Effector CD4-positive, alpha-beta T cell (primary cell): ENCODE data around the gene RGS7BP. TPM values are rescaled to one million over a fixed set of nuclear protein-coding genes. Genes with fewer than 3 reads are reported as not detected.
"Not testable (repeated sequence)": the region's sequence is repeated elsewhere in the genome, so short reads cannot be mapped to it uniquely, and the experiment has no call there.

Experiments
- DNase-seq: peaks from one replicate; pipeline ENCODE4 v3.0.0-alpha.2; 2020
- total RNA-seq: gene quantifications from one replicate; lab custom pipeline; 2026; lab: John Stamatoyannopoulos, UW

Gene RGS7BP
- total RNA-seq = not detected

GRCh38 chr5:64505769-64506566, at the start of gene RGS7BP:
RGS7BP (plus strand) TSS chr5:64506015; CDS start chr5:64506625, 610 bp downstream.
- no peak for DNase-seq

DNA sequence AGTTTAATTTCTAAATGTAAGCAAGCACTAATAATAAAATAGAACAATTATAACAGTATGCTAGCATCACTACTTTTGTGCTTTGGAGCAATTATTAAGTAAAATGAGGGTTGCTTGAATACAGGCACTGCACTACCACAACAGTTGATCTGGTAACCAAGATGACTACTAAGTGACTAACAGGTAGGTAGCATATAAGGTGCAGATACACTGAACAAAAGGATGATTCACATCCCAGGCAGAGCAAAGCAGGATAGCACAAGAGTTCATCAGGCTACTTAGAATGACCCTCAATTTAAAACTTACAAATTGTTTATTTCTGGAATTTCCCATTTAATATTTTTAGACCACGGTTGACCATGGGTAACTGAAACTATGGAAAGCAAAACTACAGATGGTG, 48.0 kb upstream of the RGS7BP start:
- DNase-seq = no peak

GRCh38 chr5:64458948-64459347, 46.9 kb upstream of the RGS7BP start:
- no peak for DNase-seq

DNA sequence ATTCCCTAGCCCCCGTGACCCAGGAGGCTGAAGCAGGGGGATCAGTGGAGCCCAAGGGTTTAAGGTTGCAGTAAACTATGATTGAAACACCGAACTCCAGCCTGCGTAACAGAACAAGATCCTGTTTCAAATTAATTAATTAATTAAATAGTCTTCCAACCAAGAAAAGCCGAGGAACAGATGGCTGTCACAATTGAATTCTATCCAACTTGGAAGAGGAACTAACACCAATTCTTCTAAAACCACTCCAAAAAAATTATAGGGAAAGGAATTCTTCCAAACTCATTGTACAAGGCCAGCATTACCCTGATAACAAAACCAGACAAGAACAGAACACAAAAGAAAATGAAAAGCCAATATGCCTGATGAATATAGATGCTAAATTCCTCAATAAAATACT, 43.4 kb upstream of the RGS7BP start:
- DNase-seq = no peak

- DNase-seq = no peak
Observed at GRCh38 chr5:64486163-64486562, 19.7 kb upstream of the RGS7BP start.

DNA sequence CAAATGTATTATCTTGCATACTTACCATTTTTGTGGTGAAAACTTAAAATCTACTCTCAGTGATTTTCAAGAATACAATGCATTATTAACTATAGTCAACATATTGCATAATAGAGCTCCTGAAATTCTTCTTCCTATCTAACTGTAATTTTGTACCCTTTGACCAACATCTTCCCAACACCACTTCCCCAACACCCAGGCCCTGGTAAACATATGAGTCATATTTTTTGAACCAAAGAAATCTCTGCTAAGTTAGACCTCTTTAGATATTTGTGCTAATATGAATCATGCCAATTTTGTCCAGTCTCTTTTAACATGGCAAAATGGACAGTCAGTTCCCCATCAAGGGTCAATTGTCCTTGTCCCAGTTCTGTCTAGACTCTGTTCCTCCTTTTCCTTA, 18.5 kb upstream of the RGS7BP start:
- DNase-seq = no peak

- DNase-seq = no peak
Observed at GRCh38 chr5:64489857-64490256, 16.0 kb upstream of the RGS7BP start.

DNA sequence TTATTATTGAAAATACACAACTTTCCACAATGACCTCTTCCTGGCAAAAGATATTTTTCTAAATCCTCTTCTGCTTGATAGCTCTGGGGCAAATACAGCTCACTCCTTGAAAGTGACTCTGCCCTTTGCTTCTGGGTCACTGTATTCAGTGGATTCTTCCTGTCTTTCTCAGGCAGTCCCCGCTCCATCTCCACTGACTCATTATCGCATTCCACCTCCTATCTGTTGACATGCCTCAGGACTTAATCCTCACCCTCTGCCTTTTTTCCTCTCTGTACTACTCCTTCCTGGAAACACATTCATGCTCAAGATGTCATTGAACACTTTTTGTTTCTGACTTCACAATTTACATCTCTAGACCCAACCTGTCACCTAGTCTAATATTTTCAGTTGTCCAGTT, 8.4 kb upstream of the RGS7BP start:
- no peak for DNase-seq

- DNase-seq = no peak
Observed at GRCh38 chr5:64502196-64502595, 3.6 kb upstream of the RGS7BP start.

GRCh38 chr5:64506567-64507263, 900 bp downstream of the RGS7BP start:
- DNase-seq = no peak

DNA sequence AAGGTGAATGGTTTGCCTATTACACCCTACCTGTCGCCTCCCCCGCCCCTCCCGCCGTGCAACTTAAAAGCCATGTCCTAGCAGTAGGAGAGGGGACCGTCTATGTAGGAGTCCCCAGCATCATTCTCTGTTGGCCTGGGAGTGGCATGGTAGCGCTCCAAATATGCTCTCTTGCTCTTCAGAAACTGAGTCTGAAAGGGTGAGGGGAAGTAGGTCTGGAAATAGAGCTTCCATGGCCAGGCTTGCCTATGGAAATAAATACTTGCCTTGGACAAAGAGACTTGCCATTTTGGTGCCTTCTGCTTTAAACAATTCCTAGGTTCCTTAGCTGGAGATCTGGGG, 1.4 kb downstream of the RGS7BP start:
- no peak for DNase-seq

DNA sequence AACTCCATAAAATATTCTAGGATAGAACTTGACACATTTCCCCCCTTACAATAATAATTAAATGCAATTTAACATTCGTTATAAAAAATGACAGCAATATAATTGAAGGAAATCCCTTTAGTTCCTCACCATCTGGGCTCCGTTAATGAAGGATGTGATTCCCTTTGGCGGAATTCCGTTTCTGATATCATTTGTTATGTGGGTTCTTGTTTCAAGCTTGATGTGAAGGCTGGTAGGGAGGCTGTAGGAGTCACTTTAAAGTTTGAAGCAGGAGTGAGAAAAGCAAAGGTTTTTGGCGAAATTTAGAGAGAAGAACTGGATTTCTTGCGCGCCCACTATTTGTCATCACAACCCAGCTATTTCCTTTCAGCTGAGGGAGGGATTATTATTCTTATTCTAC, 4.0 kb downstream of the RGS7BP start:
- no peak for DNase-seq

DNA sequence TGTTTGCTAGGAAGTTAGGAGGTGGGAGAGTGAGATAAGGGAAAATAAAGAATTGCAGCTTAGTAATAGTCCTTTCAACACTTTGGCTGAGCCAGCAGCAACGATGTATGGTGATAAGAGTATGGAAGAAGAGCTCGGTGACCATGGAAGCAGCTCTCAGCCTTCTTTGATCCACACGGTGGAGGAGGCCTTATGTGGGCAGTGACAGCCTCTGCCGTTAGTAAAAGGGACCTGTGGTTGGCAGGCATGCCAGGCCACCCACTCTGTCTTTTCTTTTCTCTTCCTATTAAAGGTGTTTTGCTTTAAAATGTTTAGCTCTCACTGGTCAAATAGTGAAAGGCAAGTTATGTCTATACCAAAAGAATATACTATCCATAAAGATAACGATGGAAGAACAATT, 7.7 kb downstream of the RGS7BP start:
- DNase-seq = no peak

DNA sequence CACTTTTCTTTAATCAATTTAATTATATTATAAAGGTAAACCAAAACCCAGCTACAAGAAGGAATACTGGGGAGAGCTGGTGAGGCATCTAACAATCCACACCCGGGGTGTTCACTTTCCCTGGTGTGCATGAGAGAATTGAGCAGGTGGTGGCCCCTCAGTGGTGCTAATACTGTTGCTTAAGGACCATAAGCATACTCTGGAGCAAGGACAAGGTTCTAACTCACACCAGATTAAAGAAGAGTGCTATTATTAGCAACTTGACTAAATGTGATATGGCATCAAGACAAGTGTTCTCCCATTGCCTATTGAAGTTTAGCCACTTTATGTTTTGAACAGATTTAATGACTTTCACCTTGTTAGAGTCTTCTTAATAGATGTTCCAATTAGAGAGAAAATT, 8.8 kb downstream of the RGS7BP start:
- DNase-seq = no peak

DNA sequence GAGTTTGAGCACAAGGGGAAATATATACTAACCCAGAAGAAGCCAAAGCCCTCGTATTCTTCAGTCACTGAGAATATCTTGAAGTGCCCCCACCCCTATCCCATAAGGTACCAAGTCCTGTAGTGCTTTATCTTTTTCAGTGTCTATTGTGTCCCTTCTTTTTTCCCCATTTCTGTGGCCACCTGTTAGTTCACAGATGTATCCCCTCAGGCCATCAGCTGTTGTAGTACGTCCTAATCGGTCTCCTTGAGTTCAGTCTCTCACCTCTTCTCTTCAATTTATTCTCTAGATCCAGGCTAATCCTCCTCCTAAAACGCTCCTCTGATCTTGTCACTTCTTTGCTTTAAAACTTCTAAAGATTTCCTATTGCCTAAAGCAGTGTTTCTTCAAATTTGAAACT, 10.4 kb downstream of the RGS7BP start:
- DNase-seq = no peak

DNA sequence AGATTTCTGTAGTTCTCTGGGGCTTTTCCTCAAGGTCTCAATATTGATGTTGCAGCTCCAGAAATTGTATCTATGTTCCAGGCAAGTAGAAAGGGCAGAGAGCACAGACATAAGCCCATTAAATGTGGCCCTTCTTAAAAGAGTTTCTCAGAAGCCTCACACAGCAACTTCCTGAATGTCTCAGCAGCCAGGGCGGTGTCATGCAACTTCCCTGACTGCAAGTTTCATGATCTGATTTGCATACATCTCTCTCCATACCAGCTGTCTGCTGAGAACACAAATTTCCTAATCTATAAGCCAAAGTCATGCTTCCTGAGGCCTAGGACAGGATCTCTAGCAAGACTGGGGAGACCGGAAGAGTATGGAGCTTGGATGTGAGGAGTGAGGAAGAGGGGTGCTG, 13.0 kb downstream of the RGS7BP start:
- no peak for DNase-seq

GRCh38 chr5:64519263-64519662, 13.4 kb downstream of the RGS7BP start:
- no peak for DNase-seq

- DNase-seq = no peak
Observed at GRCh38 chr5:64526734-64527439, 21.1 kb downstream of the RGS7BP start.

DNA sequence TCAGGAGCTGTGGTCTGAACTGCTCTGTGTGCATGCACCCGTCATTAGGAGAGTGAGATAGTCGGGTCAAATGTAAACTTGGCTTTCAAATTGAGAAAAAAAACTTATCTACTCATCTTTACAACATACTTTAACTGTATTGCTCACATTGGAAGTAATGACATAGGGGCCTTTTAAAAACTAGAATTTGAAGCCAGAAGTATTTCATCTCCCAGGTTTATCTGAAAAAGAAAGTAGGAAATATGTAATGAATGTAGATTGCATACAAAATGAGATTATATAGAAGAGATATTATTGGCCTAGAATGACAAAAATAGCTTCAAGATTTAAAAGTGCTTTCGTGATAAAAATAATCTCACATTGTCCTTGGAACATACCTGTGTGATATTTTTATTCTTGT, 24.3 kb downstream of the RGS7BP start:
- DNase-seq = no peak

- DNase-seq = no peak
Observed at GRCh38 chr5:64532212-64532611, 26.4 kb downstream of the RGS7BP start.

DNA sequence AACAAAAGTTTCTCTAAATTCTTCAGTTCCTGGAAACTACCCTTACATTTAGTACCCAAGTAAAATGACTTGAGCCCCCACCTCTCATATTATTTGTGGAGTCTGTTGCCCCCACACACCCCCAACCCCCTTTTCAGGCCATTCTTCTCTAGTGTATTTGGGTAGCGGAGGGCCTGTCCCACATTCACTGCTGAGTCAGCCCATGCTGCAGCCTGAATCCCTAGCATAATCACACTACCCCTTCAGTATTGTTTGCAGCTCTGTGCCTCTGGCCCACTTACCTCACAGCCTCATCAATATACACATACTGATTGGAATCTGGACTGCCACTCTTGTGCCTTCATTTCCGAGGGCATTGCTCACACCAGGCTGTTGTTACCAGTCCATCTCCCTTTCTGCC, 26.8 kb downstream of the RGS7BP start:
- DNase-seq = no peak

GRCh38 chr5:64534033-64534432, 28.2 kb downstream of the RGS7BP start:
- no peak for DNase-seq

DNA sequence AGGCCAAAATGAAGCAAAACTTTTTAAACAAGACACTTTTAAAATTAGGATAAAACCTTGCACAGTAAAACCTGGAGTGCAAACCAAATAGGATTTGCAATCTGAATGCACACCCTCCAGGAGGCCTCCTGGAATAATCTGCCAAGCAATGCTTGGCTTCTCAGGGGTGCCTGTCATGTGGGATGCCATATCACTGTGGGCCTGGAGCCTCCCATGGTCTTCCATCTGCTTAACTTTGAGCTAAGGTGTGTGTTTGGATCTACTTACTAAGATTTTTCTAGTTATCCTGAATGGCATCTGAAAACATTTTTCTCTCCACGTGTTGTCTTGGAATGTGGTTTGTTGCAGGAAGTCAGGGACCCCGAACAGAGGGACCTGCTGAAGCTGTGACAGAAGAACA, 52.1 kb downstream of the RGS7BP start:
- DNase-seq = no peak

GRCh38 chr5:64558641-64559040, 52.8 kb downstream of the RGS7BP start:
- DNase-seq = not testable (repeated sequence)
